GM19238 (cell line): Measurements from ENCODE around the gene SLC1A2.
A peak's percentile ranks its signal among the peaks of the same experiment; 100 is the strongest.

Experiments
- DNase-seq: peaks from one replicate; pipeline ENCODE4 v3.0.0; 2011; ENCODE audit warnings: low spot score; ENCODE audit not compliant: insufficient read length

The SLC1A2 gene

DNA sequence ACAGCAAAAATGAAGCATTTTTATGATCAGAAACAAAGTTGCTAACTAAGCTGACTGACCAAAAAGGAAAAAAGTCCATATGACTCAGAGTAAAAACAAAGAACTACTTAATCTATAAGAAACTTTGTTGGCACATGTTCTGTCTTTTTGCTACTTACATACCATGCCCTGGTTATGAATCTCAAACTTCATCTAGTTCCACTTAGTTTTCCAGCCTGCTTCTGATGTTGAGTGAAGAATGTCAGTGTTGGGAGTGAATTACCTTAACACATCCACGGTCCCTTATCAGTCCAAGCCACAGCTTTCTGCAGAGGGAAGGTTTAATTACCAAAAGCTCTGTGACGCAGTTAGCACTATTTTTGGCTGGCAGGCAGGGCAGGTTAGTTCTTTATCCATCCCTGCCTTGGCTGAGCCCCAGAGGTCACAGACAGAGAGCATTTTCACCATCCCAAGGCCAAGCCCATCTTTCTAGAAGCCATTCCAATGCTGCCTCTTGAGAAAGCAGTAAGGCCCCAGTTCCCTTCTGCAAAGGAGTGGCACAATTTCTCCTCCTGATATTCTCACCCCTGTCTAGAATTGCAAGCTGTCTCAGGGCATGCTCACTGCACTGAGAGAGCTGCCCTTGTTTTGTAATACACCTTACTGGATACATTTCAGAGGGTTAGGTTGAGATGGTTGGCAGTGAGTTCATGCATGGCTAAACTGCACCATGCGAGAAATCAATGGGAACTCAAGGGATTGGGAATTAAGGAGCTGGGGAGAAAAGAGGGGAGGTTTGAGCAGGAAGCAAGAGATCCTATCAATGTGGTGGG is 67.1 kb downstream of the SLC1A2 start:
- DNase-seq: no peak

DNA sequence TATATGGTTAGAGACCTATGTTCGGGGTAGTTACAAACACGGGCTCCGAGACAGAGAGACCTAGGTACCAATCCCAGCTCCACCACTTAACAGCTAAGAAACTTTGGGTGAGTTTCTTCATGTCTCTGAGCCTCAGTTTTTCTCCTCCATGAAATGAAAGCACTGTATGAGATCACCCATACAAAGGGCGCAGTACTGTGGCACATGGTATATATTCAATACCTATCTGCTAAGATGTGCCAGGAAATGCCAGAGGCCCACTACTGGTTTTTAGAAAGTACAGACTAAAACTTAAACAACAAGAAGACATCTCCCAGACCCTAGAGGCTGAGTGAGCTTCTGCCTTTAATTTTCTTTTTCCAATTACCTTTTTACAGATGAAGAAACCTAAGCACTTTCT is 69.5 kb downstream of the SLC1A2 start:
- DNase-seq: no peak

DNA sequence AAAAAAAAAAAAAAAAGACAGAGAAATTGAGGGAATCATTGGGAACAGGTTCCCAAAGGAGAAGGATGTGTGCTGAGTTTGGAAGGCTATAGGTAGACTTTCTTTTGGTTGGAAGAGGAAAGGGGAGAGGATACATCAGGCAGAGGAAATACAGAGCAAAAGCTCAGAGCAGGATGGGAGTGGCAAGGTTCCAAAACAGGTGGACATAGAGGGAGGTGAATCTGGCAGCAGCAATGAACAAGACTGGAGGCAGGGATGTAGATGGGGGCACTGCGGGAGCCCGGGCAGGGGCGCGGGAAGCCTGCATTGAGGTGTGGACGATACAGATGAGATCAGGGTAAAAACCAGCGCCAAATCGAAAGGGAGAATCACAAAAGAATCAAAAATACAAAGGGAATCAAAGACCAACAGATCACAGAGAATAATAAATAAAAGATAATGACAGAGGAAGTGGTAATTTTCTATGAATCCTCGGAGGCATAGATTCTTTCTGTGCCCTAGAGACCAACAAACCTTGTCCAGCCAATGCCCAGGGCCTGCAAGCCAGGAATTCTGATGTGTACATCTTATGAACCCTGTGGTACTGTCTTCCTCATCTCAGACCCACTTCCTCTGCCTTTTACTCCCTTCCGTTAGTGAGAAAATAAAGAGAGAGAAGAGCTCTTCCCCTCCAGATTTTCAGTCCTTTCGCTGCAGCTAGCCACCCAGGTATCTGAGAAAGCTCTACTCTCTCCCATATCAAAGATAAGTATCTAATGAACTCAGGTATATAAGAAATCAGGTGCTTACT is 70.3 kb downstream of the SLC1A2 start:
- DNase-seq: no peak

DNA sequence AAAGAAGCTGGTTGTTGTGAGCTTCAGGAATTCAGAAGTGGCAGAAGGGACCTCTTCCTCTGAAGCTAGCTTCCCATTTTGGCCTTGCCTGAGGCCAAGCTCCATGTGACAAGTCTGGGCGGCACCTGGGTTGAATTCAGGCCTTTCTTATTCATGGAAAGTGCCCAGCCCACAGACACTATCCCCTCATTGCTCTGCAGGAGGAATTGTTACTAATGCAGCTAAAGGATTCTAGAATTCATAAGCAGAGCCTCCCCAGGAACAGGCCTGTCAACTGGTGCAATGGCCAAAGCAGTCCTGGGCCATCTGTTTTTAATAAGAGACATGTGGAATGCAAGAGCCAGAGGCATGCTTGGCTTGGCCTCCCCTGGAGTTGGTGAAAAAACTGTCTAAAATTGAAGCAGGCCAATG is 71.4 kb downstream of the SLC1A2 start:
- no peak for DNase-seq

DNA sequence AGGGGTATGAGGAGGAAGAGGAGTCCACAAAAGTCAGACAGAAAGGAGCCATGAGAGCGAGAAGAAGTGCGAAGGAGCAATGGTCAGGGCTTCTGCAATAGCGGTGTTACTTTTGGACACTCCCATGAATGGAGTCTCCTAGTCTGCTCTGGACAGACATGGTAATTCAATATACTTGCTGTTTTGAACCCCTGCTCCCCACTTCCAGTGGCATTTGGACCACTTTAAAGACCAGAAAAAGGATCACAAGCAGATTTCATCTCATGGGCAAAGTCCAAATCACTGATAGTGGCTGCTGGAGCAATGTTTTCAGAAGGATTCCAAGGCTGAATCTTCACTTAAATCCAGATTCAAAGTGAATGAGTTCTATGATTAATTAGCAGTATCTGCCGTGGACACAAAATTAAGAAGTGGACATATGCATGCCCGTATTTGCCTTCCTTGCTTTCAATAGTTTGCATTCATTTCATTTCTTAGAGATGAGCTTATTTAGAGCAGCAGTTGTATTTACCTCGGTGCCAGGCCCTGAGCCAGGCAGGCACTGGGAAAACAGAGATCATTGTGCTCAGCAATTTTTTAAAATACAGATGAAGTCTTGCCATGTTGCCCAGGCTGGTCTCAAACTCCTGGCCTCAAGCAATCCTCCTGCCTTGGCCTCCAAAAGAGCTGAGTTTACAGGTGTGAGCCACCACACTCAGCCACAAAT is 72.0 kb downstream of the SLC1A2 start:
- no peak for DNase-seq

DNA sequence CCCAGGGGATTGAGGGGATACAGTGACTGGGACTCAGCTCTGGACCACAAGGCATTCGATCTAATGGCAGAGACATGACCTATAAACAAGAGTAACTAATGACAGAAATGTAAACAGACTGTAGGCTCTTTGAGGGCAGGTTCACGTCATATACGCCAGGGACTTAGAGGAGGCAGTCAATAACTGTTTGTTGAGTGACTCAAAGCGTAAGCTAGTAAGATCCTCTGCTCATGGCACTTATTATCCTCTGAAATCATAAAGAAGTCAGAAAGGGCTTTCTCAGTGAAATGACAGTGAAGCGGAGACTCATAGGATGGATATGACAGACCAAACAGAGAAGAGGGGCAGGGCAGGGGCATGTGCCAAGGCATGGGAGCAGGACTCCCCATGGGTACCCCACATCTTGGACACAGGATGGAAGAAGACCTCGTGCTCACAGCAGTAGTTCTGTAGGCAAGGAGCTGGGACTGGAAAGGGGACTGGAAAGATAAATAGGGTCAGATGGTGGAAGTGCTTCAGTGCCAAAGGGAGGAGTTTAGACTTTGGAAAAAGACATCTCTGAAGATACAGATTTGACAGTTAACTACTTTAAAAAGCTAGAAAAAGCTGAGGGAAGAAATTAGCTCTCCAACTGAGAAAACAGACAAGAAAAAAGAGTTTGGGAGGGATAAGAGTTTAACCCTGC is 72.7 kb downstream of the SLC1A2 start:
- no peak for DNase-seq

DNA sequence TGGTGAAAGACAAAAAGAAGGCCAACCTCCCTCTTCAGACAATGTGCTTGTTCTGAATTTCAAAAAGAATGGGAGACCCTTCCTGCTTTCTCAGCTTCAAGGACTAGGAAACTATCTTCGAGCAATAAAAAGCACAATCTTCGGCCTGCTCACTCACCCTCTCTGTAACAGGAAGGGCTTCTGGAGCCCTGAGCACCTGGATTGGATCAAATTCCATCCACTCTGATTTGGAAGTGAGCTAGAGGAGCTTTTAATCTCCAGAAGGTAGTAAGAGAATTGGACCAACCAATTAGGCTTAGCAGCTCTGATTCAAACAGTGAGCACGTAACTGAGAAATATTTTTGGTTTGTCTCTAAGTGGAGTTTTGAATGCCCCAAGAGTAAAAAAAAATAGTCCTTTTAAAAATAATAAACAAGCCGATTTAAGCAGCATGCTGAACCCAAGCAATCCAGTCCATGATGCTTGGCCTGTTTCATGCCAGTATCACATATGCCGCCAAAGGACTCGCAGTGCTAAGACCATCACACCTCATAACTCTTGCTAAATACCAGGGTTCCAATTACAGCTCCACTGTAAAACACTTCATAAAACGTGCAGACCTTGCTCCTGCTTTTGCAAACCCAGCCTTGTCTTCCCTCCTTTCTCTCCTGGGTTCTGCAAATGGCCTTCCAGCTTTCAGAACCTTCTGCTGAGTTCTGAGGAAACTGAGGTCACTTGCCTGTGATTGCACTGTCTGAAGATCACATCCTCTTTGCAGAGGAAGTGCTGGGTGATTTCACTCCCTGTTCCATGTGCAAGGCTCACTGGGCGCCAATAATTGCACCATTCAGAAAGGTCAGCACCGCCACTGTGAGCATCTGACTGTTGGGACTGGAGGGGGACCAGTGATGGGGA is 74.4 kb downstream of the SLC1A2 start:
- no peak for DNase-seq

DNA sequence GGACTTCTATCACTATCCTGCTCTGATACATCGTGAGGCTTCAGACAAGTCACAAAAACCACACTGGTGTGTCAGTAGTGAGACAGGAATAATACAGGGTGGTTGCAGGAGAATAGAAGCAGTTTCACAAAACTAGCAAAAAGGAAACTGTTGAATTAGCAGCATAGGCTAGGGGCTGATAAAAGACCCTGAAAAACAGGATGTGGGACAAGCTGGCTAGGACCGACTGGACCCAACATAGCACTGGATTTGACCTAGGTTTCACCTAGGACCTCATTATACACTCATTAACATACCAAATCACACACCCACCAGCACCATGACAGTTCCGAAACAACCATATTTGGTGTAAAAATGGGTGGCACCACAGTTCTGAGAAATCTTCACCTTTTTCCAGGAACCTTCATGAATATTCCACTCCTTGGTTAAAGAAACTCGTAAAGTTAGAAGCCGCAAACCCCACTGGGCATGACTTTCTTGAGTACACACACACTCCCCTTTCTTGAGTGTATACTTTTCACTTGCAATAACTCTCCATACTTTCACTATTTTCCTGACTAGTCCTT is 76.2 kb downstream of the SLC1A2 start:
- no peak for DNase-seq

DNA sequence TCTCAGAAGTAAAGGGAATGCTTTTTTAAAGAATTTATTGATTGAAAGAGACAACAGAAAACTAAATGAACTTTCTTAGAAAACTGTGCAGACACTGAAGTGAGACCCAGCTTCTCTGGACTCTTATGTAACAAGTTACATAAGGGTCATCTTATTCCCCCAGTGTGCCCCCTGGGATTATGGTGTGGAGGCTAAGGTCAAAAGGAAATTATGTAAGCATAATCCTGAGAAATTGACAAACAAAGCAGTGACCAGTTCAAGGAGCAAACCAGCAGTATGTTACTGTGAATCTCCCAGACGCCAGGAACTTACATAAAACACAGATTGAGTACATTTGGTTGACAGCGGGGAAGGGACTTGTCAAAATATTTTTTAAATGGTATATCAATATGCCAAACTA is 78.6 kb downstream of the SLC1A2 start:
- DNase-seq: no peak

DNA sequence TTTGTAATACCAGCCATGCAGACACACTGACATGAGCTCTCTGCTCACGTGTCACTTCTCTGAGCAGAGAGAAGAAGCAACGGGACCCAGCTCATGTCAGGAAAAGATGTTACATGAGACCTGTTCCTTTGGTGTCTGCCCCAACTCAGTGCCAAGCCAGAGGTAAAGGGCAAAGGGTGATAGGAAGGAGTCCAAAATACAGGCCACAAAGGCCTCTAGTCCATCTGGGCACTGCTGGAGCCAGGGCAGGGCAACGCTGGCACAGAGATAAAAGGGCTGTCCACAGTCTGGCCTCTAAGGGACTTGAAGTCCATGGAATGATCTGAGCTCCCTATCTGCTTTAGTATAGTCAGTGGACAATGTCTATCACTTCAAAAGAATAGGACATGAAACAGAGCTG is 79.3 kb downstream of the SLC1A2 start:
- no peak for DNase-seq

DNA sequence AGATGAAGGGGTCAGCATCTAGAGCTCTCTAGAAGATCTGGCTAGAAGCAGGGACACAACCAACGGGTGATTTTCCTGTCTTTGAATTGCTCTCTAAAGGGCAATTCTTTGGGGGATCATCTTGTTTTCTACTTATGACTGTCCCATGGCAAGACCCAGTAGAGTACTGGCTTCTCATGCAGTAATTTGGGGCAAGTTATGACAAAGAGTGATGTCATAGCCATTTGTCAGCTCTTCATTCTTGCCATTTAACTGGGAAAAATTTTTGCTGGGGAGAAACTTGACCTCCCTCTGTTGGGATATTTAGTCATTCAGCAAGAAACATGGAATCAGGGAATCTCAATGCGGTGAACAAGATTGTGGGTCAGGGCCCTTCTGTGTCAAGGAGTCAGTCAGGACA is 80.4 kb downstream of the SLC1A2 start:
- no peak for DNase-seq

DNA sequence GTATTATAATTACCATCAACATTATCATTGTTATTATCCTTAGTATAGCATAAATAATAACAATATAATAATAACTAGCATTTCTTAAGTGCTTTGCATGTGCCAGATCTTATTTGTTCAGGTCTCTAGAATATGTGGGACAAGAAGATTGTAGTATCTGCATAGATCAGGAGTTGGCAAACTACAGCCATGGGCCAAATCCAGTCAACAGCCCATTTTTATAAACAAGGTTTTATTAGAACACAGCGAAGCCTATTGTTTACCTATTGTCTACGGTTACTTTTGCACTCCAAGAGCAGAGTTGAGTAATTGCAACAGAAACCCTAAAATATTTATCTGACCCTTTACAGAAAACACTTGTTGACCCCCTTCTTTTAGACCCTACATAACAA is 81.4 kb downstream of the SLC1A2 start:
- DNase-seq: no peak

DNA sequence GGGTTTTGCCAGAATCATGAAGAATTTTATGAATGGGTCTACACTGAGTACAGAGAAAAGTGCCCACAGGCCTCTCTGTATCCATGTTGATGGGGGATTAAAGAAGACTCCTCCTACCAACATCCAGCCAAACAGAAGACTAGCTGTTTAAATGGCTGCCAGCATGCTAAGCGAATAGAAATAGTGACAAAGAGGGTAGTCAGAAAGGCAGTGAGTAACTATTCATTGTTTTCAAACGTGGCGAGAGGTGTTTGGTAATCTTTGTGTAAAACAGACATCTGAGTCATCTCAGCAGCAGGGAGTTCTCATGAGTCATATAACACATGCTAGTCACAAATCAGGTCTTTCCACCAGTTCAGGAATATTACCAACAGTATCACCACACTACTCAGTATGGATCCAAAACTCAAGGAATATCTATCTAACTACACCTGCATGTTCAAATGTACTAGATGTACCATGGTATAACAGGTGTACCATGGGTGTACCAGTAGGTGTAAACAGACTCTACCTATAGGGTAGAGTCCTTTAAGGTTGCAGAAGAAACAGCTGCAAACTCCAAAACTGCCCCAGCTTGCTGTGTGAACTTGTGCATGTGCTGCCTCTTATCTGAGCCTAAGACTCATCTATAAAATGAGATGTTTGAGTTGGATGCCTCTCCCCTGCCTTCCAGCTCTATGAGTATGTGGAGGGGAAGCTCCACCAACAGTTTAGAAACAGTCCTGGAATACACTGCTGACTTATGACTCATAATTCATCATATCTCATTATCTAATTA is 82.0 kb downstream of the SLC1A2 start:
- DNase-seq: no peak

DNA sequence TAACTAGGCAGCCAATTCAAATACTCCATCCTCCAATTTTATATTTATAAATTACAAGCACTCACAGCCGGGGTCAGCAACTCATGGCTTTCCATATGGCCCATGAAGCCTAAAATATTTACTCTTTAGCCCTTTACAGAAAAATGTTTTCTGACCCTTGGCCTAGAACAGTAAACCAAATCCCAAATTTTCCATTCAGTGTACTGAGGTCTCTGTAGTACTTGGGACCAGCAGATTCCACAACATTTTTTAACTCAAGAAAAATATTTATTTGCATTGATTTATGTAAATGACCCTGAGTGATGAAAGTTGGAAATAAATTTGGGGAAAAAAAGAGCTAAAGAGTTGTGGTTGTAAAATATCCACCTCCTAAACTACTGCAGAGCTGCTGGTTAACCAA is 82.6 kb downstream of the SLC1A2 start:
- no peak for DNase-seq

DNA sequence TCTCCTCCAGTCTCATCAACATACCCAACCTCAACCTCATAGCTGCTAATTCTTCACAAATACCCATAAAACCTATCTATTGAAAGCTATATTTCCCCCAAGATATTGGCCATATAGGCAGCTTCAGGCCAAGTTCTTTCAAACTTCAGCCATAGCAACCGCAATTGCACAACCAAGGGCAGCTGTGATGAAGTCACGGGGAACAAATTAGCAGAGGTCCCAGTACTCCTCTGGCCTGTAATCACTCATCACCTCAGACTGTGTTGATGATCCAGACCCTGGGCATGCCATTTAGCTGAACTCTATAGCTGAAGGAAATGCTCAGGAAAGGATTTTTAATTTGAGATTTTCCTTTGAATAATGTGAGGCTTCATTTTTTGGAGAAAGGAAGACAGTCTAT is 84.1 kb downstream of the SLC1A2 start:
- no peak for DNase-seq

DNA sequence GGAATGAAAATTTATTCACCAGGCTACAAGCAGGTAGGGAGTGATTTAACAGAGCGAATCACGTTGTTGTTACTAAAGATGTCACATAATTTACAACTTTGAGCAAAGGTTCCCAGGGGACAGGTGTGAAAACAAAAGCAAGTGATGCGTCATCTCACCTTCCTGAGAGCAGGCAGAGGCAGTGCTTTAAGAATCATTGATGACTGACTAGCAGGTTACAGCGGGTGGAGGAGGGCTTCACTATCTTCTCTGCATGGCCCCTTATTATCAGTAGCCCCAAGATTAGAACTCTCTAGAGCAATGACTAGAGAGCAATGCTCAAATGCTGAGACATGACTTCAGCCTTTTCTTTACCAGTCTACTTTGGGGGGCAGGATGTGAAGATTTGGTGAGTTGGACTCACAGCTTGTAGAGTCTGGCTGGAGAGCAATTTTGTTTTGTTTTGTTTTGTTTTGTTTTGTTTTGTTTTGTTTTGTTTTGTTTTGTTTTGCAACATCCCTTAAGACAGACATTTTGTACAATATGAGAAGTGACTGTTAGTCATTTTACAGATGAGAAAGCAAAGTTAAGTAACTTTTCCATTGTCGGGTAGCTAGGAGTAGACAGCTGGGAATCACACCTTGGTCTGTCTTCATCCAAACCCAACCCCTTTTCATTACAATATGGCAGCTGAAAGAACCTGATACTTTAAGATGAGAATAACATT is 84.8 kb downstream of the SLC1A2 start:
- peak; percentile 39 for DNase-seq

DNA sequence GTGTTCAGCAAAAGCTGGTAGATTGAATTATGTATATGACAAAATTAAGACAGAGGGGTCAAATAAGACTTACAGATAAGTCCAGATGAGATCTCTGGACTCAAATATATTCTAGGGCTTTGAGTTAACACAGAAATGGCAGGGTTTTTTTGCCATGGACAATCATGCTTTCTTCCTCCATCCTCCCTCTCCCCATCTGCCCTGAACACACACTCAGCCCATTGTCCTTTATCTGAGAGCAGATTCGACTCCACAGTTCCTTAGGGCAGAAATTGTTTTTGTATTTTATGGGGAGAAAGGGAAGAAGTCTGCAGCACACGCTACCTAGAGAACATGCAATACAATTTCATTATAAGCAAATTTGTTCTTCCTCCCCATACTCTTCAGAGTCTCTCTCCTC is 86.8 kb downstream of the SLC1A2 start:
- DNase-seq: no peak

DNA sequence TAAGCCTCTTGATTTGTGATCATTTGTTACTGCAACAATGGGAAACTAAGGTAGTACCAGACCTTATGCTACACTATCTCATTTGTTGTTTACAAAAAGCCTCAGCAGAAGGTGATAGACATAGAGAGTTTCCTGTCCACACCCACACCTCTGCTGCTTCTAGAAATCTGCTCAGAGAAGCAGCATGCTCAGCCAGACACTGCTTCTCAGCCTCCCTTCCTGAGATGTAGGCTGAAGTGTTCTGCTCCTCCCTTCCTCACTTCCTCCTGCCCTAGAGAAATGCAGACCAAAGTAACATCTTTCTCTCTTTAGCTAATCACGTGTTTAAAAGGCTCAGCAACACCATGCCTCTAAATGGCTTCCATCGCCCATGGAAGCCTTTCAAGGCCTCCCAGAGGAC is 88.4 kb downstream of the SLC1A2 start:
- no peak for DNase-seq
